Hematopoietic multipotent progenitor cell treated with erythropoietin and hydrocortisone succinate and interleukin-3 and kit ligand, for 17 days (in vitro differentiated cells): ENCODE data around the gene NMNAT3.
A peak's percentile ranks its signal among the peaks of the same experiment; 100 is the strongest.

Experiments
- DNase-seq: peaks from one replicate; pipeline ENCODE4 v3.0.0-alpha.2; 2015; ENCODE audit warnings: low spot score

The NMNAT3 gene

DNA sequence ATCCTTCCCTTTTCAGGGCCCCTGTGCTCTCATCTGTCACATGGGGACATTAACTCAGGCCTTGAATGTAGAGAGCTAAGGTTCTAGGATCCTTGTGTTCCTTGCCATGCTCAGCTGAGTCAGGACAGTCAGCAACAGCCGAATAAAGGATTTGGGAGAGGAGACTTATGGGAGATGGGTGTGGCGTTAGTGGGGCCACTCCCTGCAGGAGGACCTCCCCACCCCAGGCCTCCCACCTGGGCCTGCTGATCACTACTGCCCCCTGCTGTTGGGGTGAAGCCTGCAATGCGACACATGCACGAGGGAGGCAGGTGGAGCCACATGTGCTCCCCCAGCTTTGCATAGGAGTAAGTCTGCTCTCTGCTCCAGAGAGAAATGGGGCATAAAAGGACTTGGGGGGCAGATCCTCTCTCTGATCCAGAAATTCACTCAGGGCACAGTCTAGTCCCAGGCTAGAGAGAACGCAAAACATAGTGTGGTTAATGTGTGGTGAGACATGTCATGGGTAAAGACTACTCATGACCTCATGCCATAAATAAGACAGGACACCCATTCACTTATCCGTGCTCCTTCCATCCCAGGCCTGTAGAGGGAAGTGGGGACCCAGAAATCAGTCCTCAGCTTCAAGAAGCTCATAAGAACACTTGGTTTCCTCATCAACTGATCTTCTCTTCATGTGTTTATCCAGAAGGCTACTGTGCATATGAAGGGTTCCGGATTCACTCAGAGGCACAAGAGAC, 157.6 kb downstream of the NMNAT3 start:
- peak; percentile 35 for DNase-seq

DNA sequence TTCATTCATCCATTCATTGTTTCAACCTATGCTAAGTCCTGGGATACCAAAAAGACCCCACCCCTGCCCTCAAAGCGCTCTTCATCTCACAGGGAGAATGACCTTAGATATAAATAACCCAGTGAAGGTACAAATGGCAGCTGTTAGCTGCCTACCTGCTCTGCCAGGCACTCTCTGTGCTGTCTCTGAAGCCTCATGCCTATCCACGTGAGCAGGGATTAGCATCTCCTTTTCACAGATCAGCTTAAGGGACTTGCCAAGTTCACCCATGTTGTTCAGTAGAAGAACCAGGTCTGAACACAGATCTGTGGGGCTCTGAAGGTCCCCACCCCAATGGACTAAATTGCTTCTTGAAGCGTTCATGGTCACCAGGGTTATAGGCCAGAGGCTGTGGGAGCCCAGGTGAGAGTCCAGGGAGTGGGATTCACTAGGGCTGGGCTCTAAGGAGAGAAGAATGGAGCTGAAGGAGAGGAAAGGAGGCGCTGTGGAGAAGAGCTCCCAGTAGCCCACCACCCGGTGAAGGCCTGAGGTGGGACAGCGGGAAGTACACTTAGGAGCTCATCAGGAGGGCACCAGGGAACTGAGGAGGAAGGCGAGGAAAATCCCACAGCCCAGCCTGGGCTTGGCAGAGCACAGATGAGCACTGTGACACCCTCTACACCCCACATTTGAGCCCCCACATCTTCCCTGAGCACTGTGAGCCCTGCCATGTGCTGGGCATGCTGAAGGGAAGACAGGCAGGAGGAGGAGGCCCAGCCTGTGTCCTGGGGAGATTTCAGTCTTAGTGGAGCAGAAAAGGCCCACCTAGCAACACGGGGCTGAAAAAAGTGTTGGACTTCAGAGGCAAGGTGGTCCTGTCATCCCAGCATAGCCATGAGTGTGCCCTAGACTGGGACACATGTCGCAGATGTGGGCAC, 158.6 kb downstream of the NMNAT3 start:
- DNase-seq: no peak

DNA sequence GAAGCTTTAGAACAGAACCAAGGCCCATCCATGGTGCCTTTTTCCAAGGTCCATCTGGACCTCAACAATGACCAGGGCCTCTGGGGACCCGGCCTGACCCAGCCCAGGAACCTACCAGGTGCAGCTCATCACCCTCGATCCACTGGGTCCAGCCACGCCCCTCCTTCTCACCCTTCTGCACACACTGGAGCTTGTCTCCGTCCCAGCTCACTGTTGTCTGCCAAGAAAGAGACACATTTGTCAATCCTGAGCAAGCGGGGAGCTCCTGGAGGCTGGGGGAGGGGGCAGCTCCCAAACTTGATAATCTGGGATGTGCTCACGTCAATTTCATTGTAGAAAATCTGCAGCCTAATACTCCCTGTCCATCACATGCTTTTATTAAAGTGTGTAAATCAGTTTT, 159.5 kb downstream of the NMNAT3 start:
- no peak for DNase-seq

DNA sequence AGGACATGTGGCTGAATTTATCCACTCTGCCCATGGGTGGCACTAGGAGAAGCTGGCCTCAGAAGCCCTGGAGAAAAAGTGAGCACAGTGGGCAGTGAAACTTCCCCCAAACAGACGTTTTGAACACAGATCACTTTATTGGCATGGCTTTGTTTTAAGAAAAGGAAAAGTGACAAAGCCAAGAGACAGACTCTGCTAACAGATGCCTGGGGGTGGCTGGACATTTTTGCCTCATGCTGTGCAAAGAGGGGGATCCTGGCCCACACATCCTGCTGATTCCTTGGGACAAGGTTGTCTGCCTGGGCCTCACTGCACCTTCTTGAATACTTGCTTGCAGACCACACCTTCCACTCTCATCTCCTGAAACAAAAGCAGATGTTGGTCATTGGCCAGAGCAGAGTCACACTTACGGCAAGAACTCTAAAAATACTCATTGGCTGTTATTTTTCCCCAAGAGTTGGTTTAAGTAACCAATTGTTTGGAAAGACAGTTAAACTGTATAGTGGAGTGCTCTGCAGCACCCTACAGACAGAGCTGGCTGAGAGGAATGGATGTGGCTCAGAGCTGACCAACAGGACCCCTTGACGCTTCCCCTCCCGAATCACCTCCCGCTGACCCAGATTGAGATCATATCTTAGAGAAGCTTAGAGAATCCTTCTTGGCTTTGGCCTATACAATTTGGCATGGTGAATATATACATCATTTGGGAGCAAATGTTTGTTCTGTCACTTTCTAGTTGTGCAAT, 160.3 kb downstream of the NMNAT3 start:
- DNase-seq: no peak

DNA sequence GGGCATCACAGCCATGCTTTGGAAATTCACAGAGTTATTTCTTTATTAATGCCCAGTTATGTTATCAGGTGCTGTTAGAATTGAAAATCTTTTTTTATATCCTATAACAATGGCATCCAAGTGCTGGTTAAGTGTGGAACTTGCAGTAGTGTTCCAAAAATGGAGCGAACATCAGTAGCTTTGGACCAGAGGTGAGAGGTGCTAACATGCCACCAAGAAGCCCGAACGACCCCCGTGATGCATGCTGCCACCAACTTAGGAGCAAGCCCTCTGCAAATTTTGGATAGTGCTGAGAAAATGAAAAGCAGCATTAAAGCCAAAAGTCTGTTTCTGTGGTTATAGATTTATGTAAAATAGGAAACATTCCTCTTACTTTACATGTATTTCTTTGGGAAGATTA, 163.0 kb downstream of the NMNAT3 start:
- DNase-seq: no peak
